ENCODE results near the gene PDCL2.
"Not testable (repeated sequence)": the region's sequence is repeated elsewhere in the genome, so short reads cannot be mapped to it uniquely, and the experiment has no call there.

PDCL2 gene, protein sequence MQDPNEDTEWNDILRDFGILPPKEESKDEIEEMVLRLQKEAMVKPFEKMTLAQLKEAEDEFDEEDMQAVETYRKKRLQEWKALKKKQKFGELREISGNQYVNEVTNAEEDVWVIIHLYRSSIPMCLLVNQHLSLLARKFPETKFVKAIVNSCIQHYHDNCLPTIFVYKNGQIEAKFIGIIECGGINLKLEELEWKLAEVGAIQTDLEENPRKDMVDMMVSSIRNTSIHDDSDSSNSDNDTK
- total RNA-seq: 0 reads per million in 2 experiments

DNA sequence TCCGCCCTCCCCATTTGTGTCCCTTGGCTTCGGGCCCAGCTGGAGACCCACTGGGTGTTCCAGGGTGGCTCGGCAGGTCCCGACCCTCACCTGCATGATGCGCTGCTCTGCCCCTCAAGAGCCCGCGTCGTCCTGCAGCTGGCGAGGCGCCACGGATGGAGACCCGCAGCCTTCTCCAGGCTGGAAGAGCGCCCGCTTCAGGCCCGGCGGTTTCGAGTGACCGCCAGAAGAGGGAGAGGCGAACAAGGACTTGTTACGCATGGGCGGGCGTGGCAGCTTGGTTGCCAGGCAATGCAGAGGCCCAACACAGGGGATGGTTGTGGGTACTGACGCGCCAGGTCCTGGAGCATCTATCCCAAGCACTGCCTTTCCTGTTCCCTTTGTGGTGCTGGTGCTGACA is at the start of gene PDCL2:
TSS of gene PDCL2 (minus strand) at position 232 of the 400 bp plus-strand sequence. CDS start at position 96, 136 bp downstream.
- no peak for DNase-seq (ENCODE audit: low read depth)

GRCh38 chr4:55637272-55637820 is 45.3 kb upstream of the PDCL2 start:
- no peak for DNase-seq (ENCODE audit: low read depth)

DNA sequence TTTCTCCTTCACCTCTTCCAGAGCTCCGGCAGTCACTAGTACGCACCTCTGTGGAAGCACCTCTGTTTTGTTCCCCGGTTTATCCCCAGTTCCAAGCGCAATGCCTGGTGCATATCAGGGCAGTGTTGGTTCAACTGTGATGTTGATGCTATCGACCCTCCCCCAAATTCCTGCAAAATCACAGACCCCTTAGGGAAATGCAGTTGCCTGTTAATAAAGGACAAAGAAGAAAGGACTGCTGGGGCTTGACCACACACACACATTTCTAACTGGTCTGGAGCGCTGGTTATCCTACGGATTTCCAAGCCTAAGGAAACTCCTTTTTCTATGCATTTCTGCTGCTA is 44.6 kb upstream of the PDCL2 start:
- no peak for DNase-seq (ENCODE audit: low read depth)

- peak; percentile 1 for DNase-seq (ENCODE audit: low read depth)
Observed at GRCh38 chr4:55635741-55636655, 44.0 kb upstream of the PDCL2 start, which contains the start of gene NMU. NMU (minus strand) TSS chr4:55636298; CDS start chr4:55636192, 106 bp downstream.

GRCh38 chr4:55635282-55635681 is 43.2 kb upstream of the PDCL2 start:
- no peak for DNase-seq (ENCODE audit: low read depth)

- no peak for DNase-seq (ENCODE audit: low read depth)
Observed at GRCh38 chr4:55634417-55635128, 42.5 kb upstream of the PDCL2 start.

DNA sequence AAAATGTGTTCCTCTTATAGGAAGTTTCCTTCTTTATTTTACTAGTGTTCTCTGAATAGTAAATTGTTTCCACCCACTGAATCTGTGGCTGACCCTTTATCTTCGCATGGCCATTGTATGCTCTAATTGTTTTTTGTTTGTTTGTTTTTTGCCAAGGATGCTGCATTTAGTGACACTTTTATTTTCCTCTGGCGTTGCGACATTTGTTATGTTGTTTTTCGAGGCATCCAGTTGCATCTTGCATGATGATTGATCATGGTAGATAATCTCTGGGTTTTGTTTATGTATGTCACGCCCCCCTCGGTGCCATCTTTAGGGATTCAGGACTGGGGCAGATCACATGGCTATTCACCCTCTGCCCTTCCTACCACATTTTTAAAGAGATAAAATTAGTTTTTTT is 41.9 kb upstream of the PDCL2 start:
- no peak for DNase-seq (ENCODE audit: low read depth)

- no peak for DNase-seq (ENCODE audit: low read depth)
Observed at GRCh38 chr4:55625835-55626234, 33.8 kb upstream of the PDCL2 start.

DNA sequence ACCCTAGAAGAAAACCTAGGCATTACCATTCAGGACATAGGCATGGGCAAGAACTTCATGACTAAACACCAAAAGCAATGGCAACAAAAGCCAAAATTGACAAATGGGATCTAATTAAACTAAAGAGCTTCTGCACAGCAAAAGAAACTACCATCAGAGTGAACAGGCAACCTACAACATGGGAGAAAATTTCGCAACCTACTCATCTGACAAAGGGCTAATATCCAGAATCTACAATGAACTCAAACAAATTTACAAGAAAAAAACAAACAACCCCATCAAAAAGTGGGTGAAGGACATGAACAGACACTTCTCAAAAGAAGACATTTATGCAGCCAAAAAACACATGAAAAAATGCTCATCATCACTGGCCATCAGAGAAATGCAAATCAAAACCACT is 32.0 kb upstream of the PDCL2 start:
- DNase-seq (ENCODE audit: low read depth): not testable (repeated sequence)

DNA sequence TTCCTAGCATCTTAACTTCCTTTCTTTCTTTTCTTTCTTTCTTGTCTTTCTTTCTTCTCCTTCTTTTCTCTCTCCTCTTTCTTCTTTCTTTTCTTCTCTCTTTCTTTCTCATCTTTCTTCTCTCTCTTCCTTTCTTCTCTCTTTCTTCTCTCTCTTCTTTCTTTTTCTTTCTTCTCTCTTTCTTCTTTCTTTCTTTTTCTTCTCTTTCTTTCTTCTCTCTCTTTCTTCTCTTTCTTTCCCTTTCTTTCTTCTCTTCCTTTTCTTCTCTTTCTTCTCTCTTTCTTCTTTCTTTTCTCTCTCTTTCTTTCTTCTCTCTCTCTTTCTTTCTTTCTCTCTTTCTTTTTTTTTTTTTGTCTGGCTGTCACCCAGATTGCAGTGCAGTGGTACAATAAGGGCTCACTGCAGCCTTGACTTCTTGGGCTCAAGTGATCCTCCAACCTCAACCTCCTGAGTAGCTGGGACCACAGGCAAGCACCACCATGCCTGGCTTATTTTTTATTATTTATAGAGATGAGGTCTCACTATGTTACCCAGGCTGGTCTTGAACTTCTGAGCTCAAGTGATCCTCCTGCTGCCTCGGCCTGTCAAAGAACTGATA is 26.6 kb upstream of the PDCL2 start:
- DNase-seq (ENCODE audit: low read depth): no peak

GRCh38 chr4:55617587-55618197 is 25.6 kb upstream of the PDCL2 start:
- DNase-seq (ENCODE audit: low read depth): no peak

GRCh38 chr4:55615008-55615407 is 23.0 kb upstream of the PDCL2 start:
- no peak for DNase-seq (ENCODE audit: low read depth)

DNA sequence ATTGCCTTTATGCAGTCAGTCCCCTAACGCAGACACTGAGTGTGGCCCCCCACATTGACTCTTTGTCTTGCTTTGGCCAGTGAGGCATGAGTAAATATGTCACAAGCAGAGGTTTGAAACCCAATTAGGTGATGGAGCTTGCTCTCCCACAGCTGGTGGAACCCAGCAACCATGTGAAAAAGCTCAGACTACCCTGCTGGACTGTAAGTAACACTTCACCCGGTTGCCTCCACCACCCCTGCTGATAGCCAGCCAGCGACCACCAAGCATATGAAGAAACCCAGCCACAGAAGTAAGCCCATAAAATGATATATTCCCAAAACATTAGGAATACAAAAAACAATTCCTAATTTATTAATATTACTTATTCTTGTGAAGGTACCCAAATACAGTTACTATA is 21.6 kb upstream of the PDCL2 start:
- no peak for DNase-seq (ENCODE audit: low read depth)

- no peak for DNase-seq (ENCODE audit: low read depth)
Observed at GRCh38 chr4:55612341-55612740, 20.3 kb upstream of the PDCL2 start.

- DNase-seq (ENCODE audit: low read depth): no peak
Observed at GRCh38 chr4:55611358-55612059, 19.5 kb upstream of the PDCL2 start.

- no peak for DNase-seq (ENCODE audit: low read depth)
Observed at GRCh38 chr4:55610381-55610780, 18.3 kb upstream of the PDCL2 start.

DNA sequence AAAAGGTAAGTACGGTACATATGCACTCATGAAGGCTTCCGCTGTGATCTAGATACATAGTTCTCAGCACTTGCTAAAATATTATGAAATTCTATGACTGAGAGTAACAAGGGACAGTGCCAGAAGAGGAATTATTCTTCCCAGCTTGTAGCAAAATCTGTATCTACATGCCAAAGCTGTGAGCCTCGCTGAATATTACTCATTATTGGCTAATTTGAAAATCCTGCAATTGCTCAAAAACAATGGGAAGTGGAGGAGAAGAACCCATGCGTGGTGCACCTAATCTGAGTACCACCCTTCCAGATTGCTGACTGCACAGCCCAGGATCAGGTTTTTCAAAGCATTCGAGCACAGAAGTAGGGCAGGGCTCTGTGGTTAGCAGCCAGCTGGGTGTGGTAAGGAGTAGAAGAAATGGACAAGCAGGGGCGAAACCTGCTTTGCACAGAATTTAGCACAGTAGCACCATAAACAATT is 17.4 kb upstream of the PDCL2 start:
- DNase-seq (ENCODE audit: low read depth): no peak

- no peak for DNase-seq (ENCODE audit: low read depth)
Observed at GRCh38 chr4:55608591-55608990, 16.5 kb upstream of the PDCL2 start.

- no peak for DNase-seq (ENCODE audit: low read depth)
Observed at GRCh38 chr4:55604996-55605395, 13.0 kb upstream of the PDCL2 start.

GRCh38 chr4:55600640-55601039 is 8.6 kb upstream of the PDCL2 start:
- DNase-seq (ENCODE audit: low read depth): no peak

DNA sequence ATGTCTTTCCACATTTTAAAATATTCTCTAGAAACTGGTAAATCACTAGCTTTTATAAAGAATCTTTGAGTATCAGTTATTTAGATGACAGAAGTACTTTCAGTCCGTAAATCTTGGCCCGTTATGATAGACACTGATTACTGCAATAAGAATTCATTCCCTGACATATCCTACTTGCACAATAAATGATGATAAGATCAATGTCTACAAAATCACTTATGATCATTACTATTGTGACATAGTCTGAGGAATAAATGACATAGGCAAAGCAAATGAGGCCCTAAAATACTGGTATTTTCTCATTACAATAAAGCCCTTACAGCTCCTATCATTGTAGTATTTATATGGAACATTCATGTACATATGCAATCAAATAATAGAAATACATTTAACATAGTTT is 6.6 kb upstream of the PDCL2 start:
- DNase-seq (ENCODE audit: low read depth): no peak
